Thymus (tissue), 11 donors: ENCODE results near the gene BFSP2. TPM values are rescaled to one million over a fixed set of nuclear protein-coding genes. Genes with fewer than 3 reads are reported as not detected.

ENCODE experiments used
- DNase-seq, 9 donors: peaks; one replicate each; pipeline ENCODE4 v3.0.0-alpha.2; 2013; ENCODE audit warnings: low spot score in 9 of 9, low read depth in 6 of 9, missing footprints in 1 of 9
- H3K27ac ChIP-seq, 2 donors: one replicate each; pipeline ENCODE4 v1.5.1; 2013; ENCODE audit warnings: control low read depth in 1 of 2, low read depth in 1 of 2, low read length in 1 of 2, mild to moderate bottlenecking in 1 of 2, moderate library complexity in 1 of 2
- H3K27me3 ChIP-seq, 2 donors: one replicate each; pipeline ENCODE4 v1.5.1; 2013; ENCODE audit warnings: low read length in 1 of 2; ENCODE audit not compliant: control insufficient read depth in 2 of 2, insufficient read depth in 1 of 2
- H3K36me3 ChIP-seq, 2 donors: one replicate each; pipeline ENCODE4 v1.5.1; 2013; ENCODE audit warnings: low read length in 1 of 2, mild to moderate bottlenecking in 1 of 2, moderate library complexity in 1 of 2; ENCODE audit not compliant: control insufficient read depth in 2 of 2, insufficient read depth in 2 of 2
- H3K4me1 ChIP-seq, 2 donors: one replicate each; pipeline ENCODE4 v1.5.1; 2013; ENCODE audit warnings: low read length in 2 of 2; ENCODE audit not compliant: control insufficient read depth in 2 of 2, insufficient read depth in 2 of 2
- H3K4me3 ChIP-seq, 2 donors: one replicate each; pipeline ENCODE4 v1.5.1; 2013; ENCODE audit warnings: low read length in 2 of 2, control low read depth in 1 of 2, mild to moderate bottlenecking in 1 of 2
- H3K9me3 ChIP-seq, 2 donors: one replicate each; pipeline ENCODE4 v1.5.1; 2013; ENCODE audit warnings: low read length in 1 of 2, mild to moderate bottlenecking in 1 of 2; ENCODE audit not compliant: control insufficient read depth in 2 of 2, insufficient read depth in 1 of 2
- WGBS: extraction: QIAGEN DNeasy Blood & Tissue Kit; methylation state at CpG from one replicate; pipeline ENCODE4 v1.1.7; 2013; 5-methylcytosine and 5-hydroxymethylcytosine counted together
- polyA plus RNA-seq: library from polyadenylated mRNA; stranded (reverse); fragments of 200-250 nt; gene quantifications from one replicate; pipeline ENCODE4 v1.2.3, GENCODE V29; 2013
- total RNA-seq: library from RNA; stranded (reverse); fragments of 120-200 nt; gene quantifications from one replicate; pipeline ENCODE4 v1.2.4, GENCODE V29; 2013
- donor health status: healthy.

The BFSP2 gene
- total and polyA plus RNA-seq, 2 donors: 3.6 to 3.8 TPM

GRCh38 chr3:133424937-133425869 lies 25.3 kb downstream of the BFSP2 start:
- Histone ChIP-seq H3K27ac (no peak overlapping the region), H3K27me3 (no peaks in the 10 kb centered on the region), H3K9me3 (peaks cover 0 to 2% of the 10 kb centered on the region in 2 donors), H3K4me3 (no peak overlapping the region), H3K4me1 (peaks cover 3 to 7% of the 10 kb centered on the region in 2 donors), H3K36me3 (no peaks in the 10 kb centered on the region)
- 87% methylated on average over 9 of the region's 9 CpGs for WGBS
- no peak for DNase-seq

DNA sequence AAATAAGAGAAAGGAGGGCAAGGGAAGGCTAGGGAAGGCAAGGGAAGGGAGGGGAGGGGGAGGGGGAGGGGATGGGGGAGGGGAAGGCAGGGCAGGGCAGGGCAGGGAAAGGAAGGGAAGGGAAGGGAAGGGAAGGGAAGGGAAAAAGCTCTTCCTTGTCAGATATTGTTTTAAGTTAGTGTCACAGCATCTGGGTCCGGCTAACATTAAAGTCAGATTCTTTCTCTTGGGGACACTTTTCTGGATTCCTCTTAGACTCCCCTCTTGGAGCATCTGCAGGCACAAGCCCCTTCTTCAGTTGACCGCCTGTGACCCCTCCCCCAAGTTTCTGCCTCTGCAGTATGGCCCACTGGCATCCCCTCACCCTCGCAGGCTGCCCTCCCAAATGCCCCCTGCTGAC lies 26.0 kb downstream of the BFSP2 start:
- Histone ChIP-seq H3K9me3 (peaks cover 0 to 2% of the 10 kb centered on the region in 2 donors), H3K36me3 (no peaks in the 10 kb centered on the region), H3K27me3 (no peaks in the 10 kb centered on the region), H3K4me3 (no peak overlapping the region), H3K4me1 (peaks cover 3 to 7% of the 10 kb centered on the region in 2 donors), H3K27ac (no peak overlapping the region)
- 95% methylated on average over 3 of the region's 3 CpGs for WGBS
- no peak for DNase-seq

- no peaks in the 10 kb centered on the region for H3K36me3 ChIP-seq
- peaks cover 3 to 7% of the 10 kb centered on the region in 2 donors for H3K4me1 ChIP-seq
- no peak for DNase-seq
- no peak overlapping the region for H3K4me3 ChIP-seq
- WGBS: 74% methylated on average over 2 of the region's 2 CpGs
- H3K9me3 ChIP-seq: peaks cover 0 to 2% of the 10 kb centered on the region in 2 donors
- no peaks in the 10 kb centered on the region for H3K27me3 ChIP-seq
- no peak overlapping the region for H3K27ac ChIP-seq
These were observed 26.9 kb downstream of the BFSP2 start for GRCh38 chr3:133426721-133427120.

- no peaks in the 10 kb centered on the region for H3K27me3 ChIP-seq
- H3K36me3 ChIP-seq: no peaks in the 10 kb centered on the region
- 69% methylated on average over 12 of the region's 12 CpGs for WGBS
- no peak overlapping the region for H3K27ac ChIP-seq
- H3K4me3 ChIP-seq: no peak overlapping the region
- H3K4me1 ChIP-seq: peaks cover 3 to 7% of the 10 kb centered on the region in 2 donors
- peaks cover 0 to 2% of the 10 kb centered on the region in 2 donors for H3K9me3 ChIP-seq
- no peak for DNase-seq
These were observed 28.7 kb downstream of the BFSP2 start for GRCh38 chr3:133428552-133428951.

DNA sequence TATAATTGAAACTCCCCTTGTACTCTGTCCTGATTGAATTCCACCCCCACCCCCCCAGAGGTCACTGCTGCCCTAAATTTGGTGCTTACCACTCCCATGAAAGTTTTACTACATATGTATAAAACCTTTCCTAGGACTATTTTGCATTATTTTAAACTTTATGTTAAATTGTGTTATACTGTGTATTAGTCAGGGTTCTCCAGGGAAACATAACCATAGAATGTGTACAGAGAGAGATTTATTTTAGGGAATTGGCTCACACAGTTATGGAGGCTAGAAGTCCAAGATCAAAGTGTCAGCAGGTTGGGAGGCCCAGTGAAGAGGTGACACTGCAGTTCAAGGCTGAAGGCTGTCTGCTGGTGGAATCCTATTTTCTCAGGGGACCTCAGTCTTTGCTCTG lies 29.2 kb downstream of the BFSP2 start:
- Histone ChIP-seq H3K9me3 (no peaks in the 10 kb centered on the region), H3K36me3 (no peaks in the 10 kb centered on the region), H3K27me3 (no peaks in the 10 kb centered on the region), H3K4me1 (peaks cover 0 to 3% of the 10 kb centered on the region in 2 donors), H3K27ac (no peak overlapping the region), H3K4me3 (no peak overlapping the region)
- no peak for DNase-seq

GRCh38 chr3:133439563-133439962 lies 39.7 kb downstream of the BFSP2 start:
- DNase-seq: no peak
- Histone ChIP-seq H3K4me1 (peaks cover 13 to 20% of the 10 kb centered on the region in 2 donors), H3K27me3 (no peaks in the 10 kb centered on the region), H3K27ac (no peak overlapping the region), H3K4me3 (no peak overlapping the region), H3K9me3 (peaks cover 0 to 9% of the 10 kb centered on the region in 2 donors), H3K36me3 (no peaks in the 10 kb centered on the region)
- 98% methylated on average over 2 of the region's 2 CpGs for WGBS

DNA sequence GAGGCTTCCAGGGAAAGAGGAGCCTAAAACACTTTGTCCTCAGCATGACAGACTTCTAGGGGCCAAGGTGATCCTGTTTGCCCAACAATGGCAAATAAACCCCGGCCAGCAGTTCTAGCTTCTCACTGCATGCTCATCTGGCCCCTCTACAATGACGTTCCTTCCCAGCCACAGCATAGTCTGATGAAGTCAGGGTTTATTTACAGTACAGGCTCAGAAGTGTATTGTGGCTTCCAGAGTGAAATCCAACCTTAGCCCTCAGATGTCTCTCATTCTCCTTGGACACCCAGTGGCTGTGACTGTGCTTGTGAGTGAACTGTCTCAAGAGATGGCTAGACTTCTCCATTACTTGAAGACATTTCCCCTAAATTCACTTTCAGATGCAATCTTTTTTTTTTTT lies 40.8 kb downstream of the BFSP2 start:
- H3K4me3 ChIP-seq: no peak overlapping the region
- no peak for DNase-seq
- peaks cover 0 to 9% of the 10 kb centered on the region in 2 donors for H3K9me3 ChIP-seq
- H3K36me3 ChIP-seq: no peaks in the 10 kb centered on the region
- peaks cover 18 to 30% of the 10 kb centered on the region in 2 donors for H3K4me1 ChIP-seq
- H3K27ac ChIP-seq: no peak overlapping the region
- H3K27me3 ChIP-seq: no peaks in the 10 kb centered on the region
- 97% methylated on average over 2 of the region's 2 CpGs for WGBS

DNA sequence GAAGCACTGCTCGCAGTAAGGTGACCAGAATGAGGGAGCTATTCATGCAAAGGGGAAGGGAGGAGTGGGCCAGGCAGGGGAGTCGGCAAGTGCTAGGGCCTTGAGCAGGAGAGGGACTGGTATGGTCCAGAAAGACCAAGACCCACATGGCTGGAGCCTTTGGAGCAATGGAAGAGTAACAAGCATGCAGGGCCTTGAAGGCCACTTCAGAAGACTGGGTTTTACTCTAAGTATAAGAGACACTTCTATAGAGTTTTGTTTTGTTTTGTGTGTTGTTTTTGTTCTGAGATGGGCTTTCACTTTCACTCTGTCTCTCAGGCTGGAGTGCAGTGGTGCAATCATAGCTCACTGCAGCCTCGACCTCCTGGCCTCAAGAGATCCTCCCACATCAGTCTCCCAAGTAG lies 42.0 kb downstream of the BFSP2 start:
- peaks cover 0 to 9% of the 10 kb centered on the region in 2 donors for H3K9me3 ChIP-seq
- H3K4me1 ChIP-seq: peaks cover 18 to 37% of the 10 kb centered on the region in 2 donors
- 53% methylated on average over 3 of the region's 3 CpGs for WGBS
- H3K27me3 ChIP-seq: no peaks in the 10 kb centered on the region
- DNase-seq: peak in 4 of 9 donors; percentile 24 to 71 (median 44)
- no peak overlapping the region for H3K4me3 ChIP-seq
- H3K27ac ChIP-seq: peak overlapping the region in 1 of 2 donors; percentile 70
- no peaks in the 10 kb centered on the region for H3K36me3 ChIP-seq

- 96% methylated on average over 1 of the region's 1 CpG for WGBS
- peak overlapping the region in 1 of 2 donors; percentile 70 for H3K27ac ChIP-seq
- H3K4me1 ChIP-seq: peaks cover 19 to 43% of the 10 kb centered on the region in 2 donors
- no peak for DNase-seq
- peaks cover 0 to 9% of the 10 kb centered on the region in 2 donors for H3K9me3 ChIP-seq
- H3K27me3 ChIP-seq: no peaks in the 10 kb centered on the region
- no peaks in the 10 kb centered on the region for H3K36me3 ChIP-seq
- H3K4me3 ChIP-seq: no peak overlapping the region
These were observed 42.7 kb downstream of the BFSP2 start for GRCh38 chr3:133442518-133442917.
